DND-41 (cell line): Measurements from ENCODE around the gene RHBDF2.

ENCODE experiments used
- ATAC-seq: fragments of 200-7000 bp; cut with Tn5 transposase; 3 replicates; pipeline ENCODE4 v1.9.1; 2021; ENCODE audit warnings: low read depth; ENCODE audit not compliant: insufficient read depth
- DNase-seq: peaks from one replicate; pipeline ENCODE4 v3.0.0-alpha.2; 2020
- H2AFZ ChIP-seq: 2 replicates; pipeline ENCODE4 v1.6.0; 2012; ENCODE audit warnings: low read depth, low read length
- H3K27ac ChIP-seq: 2 replicates; pipeline ENCODE4 v1.5.1; 2012; ENCODE audit warnings: low read length, inconsistent platforms
- H3K27me3 ChIP-seq: fragments of 200-600 bp; sonication (generic); 2 replicates; pipeline ENCODE4 v1.6.0; 2012; ENCODE audit warnings: low read length, mild to moderate bottlenecking, inconsistent platforms; ENCODE audit not compliant: insufficient read depth, poor library complexity
- H3K36me3 ChIP-seq: 2 replicates; pipeline ENCODE4 v1.5.1; 2012; ENCODE audit warnings: low read length, inconsistent platforms; ENCODE audit not compliant: insufficient read depth
- H3K4me1 ChIP-seq: 2 replicates; pipeline ENCODE4 v1.5.1; 2012; ENCODE audit warnings: mild to moderate bottlenecking, low read length; ENCODE audit not compliant: insufficient read depth
- H3K4me2 ChIP-seq: 2 replicates; pipeline ENCODE4 v1.6.0; 2012; ENCODE audit warnings: mild to moderate bottlenecking, moderate library complexity, low read length, inconsistent platforms; ENCODE audit not compliant: insufficient read depth
- H3K4me3 ChIP-seq, 2 experiments: fragments of 200-600 bp in 1 of 2; shearing (Covaris generic) in 1 of 2; 2 replicates each; pipeline ENCODE4 v1.5.1; 2012 to 2016; ENCODE audit warnings: inconsistent platforms in 2 of 2, low read length in 2 of 2, mild to moderate bottlenecking in 2 of 2, low read depth in 1 of 2, moderate library complexity in 1 of 2
- H3K79me2 ChIP-seq: 2 replicates; pipeline ENCODE4 v1.6.0; 2012; ENCODE audit warnings: low read length, inconsistent platforms; ENCODE audit not compliant: insufficient read depth
- H3K9ac ChIP-seq: 2 replicates; pipeline ENCODE4 v1.6.0; 2012; ENCODE audit warnings: low read depth, mild to moderate bottlenecking, inconsistent platforms, low read length, moderate library complexity
- H3K9me3 ChIP-seq: 2 replicates; pipeline ENCODE4 v1.5.1; 2012; ENCODE audit warnings: low read length, moderate library complexity, mild to moderate bottlenecking, inconsistent platforms; ENCODE audit not compliant: insufficient read depth, severe bottlenecking
- H4K20me1 ChIP-seq: 2 replicates; pipeline ENCODE4 v1.6.0; 2012; ENCODE audit warnings: low read length; ENCODE audit not compliant: insufficient read depth
- EZH2 ChIP-seq: IDR thresholded peaks from 3 replicates; pipeline ENCODE4 v1.6.1; 2012; ENCODE audit warnings: borderline replicate concordance, low read depth, mild to moderate bottlenecking, moderate library complexity, low read length, inconsistent platforms; ENCODE audit not compliant: severe bottlenecking
- TF ChIP-seq, protein P1 (sequence below): IDR thresholded peaks from 2 replicates; pipeline ENCODE4 v1.5.1; 2012; ENCODE audit warnings: borderline replicate concordance, low read length, moderate library complexity, mild to moderate bottlenecking; ENCODE audit not compliant: poor library complexity, severe bottlenecking; ENCODE audit errors: extremely low read depth

The RHBDF2 gene

DNA sequence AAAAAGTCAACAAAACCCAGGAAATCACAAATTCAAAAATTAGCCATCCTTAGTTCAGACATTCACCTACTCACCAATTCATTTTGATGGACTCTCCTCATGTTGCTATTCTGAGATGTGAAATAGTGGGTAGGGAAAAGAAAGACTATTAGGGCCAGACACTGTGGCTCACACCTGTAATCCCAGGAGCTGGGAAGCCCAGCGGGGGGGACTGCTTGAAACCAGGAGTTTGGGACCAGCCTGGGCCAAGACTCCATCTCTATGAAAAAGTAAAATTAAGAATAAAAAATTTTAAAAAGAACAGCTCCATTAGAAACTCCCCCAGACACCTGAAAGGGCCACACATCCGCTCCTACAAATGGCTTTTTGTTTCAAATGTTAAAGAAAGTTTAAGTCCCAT lies 69.7 kb downstream of the RHBDF2 start:
- no peak for TF ChIP-seq EZH2
- TF ChIP-seq, protein P1, sequence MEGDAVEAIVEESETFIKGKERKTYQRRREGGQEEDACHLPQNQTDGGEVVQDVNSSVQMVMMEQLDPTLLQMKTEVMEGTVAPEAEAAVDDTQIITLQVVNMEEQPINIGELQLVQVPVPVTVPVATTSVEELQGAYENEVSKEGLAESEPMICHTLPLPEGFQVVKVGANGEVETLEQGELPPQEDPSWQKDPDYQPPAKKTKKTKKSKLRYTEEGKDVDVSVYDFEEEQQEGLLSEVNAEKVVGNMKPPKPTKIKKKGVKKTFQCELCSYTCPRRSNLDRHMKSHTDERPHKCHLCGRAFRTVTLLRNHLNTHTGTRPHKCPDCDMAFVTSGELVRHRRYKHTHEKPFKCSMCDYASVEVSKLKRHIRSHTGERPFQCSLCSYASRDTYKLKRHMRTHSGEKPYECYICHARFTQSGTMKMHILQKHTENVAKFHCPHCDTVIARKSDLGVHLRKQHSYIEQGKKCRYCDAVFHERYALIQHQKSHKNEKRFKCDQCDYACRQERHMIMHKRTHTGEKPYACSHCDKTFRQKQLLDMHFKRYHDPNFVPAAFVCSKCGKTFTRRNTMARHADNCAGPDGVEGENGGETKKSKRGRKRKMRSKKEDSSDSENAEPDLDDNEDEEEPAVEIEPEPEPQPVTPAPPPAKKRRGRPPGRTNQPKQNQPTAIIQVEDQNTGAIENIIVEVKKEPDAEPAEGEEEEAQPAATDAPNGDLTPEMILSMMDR, result no peak
- ATAC-seq, result no peak
- Histone ChIP-seq H3K9me3 (no peaks in the 10 kb centered on the region), H3K4me3 (no peak overlapping the region), H3K79me2 (peaks cover 83% of the 10 kb centered on the region), H4K20me1 (peaks cover 44% of the 10 kb centered on the region), H3K36me3 (peaks cover 6% of the 10 kb centered on the region; the same call in 1 of the 2 replicates), H3K9ac (no peak overlapping the region), H3K4me2 (no peak overlapping the region), H3K27ac (no peak overlapping the region), H3K4me1 (no peaks in the 10 kb centered on the region), H3K27me3 (no peaks in the 10 kb centered on the region), H2AFZ (no peak overlapping the region)
- DNase-seq, result no peak

DNA sequence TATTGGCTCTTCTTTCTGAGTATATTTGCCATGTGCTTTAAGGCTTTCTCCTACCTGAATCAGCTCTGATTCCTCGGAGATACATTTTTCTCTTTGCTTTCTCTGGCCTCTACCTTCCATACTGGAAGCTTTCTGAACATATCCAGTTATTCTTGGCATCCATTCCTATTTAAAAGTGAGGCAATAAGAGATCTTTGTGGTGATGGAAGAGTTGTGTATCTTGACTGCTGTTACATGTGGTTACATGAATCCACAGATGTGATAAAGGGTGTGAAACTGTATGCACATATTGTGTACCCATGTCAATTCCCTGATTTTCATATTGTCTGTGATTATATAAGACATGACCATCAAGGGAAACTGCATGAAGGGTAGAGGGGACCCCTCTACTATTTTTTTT lies 72.7 kb downstream of the RHBDF2 start:
- H3K27me3 ChIP-seq, result no peaks in the 10 kb centered on the region
- no peaks in the 10 kb centered on the region for H3K36me3 ChIP-seq
- H3K9ac ChIP-seq, result no peak overlapping the region
- H3K4me2 ChIP-seq, result no peak overlapping the region
- no peak overlapping the region for H3K4me3 ChIP-seq
- peaks cover 25% of the 10 kb centered on the region for H4K20me1 ChIP-seq
- H3K79me2 ChIP-seq, result peaks cover 66% of the 10 kb centered on the region
- no peak for ATAC-seq
- no peaks in the 10 kb centered on the region for H3K9me3 ChIP-seq
- H3K27ac ChIP-seq, result no peak overlapping the region
- TF ChIP-seq EZH2, result no peak
- TF ChIP-seq, protein P1, result no peak
- H2AFZ ChIP-seq, result no peak overlapping the region
- H3K4me1 ChIP-seq, result no peaks in the 10 kb centered on the region
- DNase-seq, result no peak

DNA sequence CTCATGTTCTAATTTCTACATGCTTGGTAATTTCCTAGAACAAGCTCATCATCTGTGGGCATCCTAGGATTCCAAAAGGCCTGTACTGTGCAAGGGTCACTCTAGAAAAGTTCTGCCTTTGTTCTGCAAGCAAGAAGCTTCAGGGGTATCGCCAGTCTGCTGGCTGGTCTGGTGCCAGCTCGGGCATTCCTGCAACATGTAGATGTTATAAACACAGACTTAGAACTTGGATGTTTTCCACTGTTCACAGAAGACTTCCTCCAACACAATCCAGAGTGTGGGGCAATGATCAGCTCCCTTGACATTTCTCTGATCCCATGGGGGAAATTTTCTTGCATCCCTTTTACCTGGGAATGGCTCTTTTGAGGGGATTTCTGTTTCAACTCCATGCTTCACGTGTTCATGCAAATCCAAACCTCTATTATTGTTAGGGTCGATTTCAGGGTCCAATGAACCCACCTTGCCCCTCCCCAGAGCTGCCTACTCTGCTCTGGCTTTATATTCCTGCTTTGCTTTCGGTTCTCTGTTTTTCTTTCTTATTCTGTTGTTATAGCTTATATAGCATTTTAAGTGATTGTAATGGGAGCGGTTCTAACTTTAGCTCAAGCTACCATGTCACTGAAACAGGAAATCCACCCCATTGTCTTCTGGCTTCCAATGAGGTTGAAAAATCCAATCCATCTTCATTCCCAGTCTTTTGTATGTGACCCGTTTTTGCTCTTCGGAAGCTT lies 73.6 kb downstream of the RHBDF2 start:
- no peaks in the 10 kb centered on the region for H3K4me1 ChIP-seq
- no peaks in the 10 kb centered on the region for H3K9me3 ChIP-seq
- H3K9ac ChIP-seq, result no peak overlapping the region
- ATAC-seq (no peak), DNase-seq (no peak)
- no peak overlapping the region for H3K4me3 ChIP-seq
- TF ChIP-seq EZH2, result no peak
- TF ChIP-seq, protein P1, result no peak
- H3K27me3 ChIP-seq, result no peaks in the 10 kb centered on the region
- no peak overlapping the region for H3K4me2 ChIP-seq
- H2AFZ ChIP-seq, result no peak overlapping the region
- peaks cover 63% of the 10 kb centered on the region for H3K79me2 ChIP-seq
- H3K27ac ChIP-seq, result no peak overlapping the region
- H4K20me1 ChIP-seq, result peaks cover 28% of the 10 kb centered on the region
- H3K36me3 ChIP-seq, result no peaks in the 10 kb centered on the region
